Epithelial cell of prostate (primary cell): ENCODE data around the gene GPAT2.
"Not testable (repeated sequence)": the region's sequence is repeated elsewhere in the genome, so short reads cannot be mapped to it uniquely, and the experiment has no call there.

ENCODE experiments used
- DNase-seq: peaks from one replicate; pipeline ENCODE4 v3.0.0-alpha.2; 2011; ENCODE audit warnings: low read depth, low spot score
- H3K27ac ChIP-seq: fragments of 450-650 bp; 2 replicates; pipeline ENCODE4 v1.5.1; 2017; ENCODE audit warnings: mild to moderate bottlenecking

Gene GPAT2

GRCh38 chr2:96024336-96025193 lies 10.2 kb downstream of the GPAT2 start:
- DNase-seq, result no peak
- H3K27ac ChIP-seq, result no peak overlapping the region

DNA sequence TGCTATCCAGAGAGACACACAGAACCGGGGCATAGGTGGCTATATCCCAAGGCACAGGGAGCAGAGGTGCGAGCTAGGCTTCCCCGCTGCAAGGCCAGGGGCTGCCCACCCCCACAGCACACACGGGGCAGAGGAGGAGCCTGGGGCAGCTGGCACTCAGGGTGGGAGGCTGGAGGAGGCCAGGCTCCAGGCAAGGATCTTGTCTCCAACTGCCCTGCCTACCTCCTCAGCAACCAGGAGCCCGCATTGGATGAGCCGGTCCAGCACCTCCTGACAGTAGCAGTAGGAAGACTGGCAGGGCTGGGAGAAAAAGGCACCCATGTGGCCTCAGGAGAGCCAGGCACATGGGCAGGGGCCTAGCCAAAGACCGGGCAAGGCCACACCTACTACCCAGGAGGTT lies 11.0 kb downstream of the GPAT2 start:
- not testable (repeated sequence) for DNase-seq, H3K27ac ChIP-seq

DNA sequence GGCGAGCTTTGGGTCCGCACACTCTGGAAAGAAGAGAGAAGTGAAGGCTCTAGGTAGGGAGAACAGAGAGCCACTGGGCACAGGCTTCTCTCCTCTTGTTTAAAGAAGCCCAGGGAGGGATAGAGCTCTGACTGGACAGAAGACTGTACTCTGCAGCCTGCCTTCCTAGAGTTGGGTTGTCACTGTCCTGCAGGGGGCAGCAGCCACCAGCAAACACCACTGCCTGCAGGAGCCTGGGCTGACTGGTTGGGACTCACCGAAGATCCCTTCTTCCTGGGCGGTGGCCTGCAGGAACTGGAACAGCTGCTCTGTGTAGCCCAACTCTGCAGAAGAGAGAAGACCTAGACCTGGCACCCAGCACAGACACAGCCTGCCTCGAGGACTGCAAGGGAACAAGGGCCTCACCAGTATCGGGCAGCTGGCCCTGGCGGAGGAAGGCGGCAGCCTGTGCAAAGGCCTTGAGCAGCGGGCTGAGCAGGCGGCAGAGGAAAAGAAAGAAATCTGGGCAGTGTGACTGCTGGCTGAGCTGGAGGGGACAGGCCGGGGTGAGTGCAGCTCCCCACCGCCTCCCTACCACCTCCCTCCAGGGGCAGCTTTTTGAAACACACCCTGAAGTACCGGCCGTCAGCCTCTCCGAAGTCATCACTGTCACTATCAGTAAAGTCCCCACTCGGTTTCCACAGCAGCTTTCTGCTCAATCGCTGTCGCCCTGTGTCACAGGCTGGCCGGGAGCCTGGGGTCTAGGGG lies 11.8 kb downstream of the GPAT2 start:
- H3K27ac ChIP-seq, result not testable (repeated sequence)
- peak; percentile 20 for DNase-seq

- not testable (repeated sequence) for DNase-seq, H3K27ac ChIP-seq
These were observed 12.6 kb downstream of the GPAT2 start for GRCh38 chr2:96022126-96022525.

GRCh38 chr2:96021142-96021541 lies 13.6 kb downstream of the GPAT2 start:
- not testable (repeated sequence) for DNase-seq, H3K27ac ChIP-seq

DNA sequence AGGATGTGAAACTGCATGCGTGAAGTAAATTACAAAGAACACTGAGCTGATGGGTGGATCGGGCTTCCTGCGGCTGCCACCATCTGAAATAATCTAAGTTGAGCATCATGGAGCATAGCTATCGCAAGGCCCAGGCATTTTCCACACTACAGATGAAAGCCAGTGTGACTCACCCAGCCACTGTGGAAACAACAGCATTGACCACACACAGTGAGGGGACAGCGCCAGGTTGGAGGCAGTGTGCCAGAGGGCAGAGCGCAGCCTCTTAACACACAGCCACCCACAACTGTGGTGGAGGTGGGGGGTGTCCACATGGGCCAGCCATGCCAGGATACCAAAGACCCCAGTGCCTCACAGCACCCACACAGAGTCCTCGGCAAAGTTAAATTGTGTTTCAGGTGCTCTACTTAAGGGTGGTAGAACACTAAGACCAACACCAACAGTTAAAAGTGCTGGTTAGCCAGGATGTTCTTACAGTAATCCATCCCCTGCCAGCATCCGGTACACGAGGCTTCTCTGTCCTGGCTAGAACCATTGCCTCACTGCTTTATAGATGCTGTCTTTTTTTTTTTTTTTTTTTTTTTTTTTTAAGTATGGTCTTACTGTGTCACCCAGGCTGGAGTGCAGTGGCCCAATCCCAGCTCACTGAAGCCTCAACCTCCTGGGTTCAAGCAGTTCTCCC lies 14.7 kb downstream of the GPAT2 start:
- H3K27ac ChIP-seq, result not testable (repeated sequence)

GRCh38 chr2:96016321-96016720 lies 18.4 kb downstream of the GPAT2 start:
- H3K27ac ChIP-seq, DNase-seq: not testable (repeated sequence)

More for the DNA sequence above, 14.7 kb downstream of the GPAT2 start:
- DNase-seq, result not testable (repeated sequence)

DNA sequence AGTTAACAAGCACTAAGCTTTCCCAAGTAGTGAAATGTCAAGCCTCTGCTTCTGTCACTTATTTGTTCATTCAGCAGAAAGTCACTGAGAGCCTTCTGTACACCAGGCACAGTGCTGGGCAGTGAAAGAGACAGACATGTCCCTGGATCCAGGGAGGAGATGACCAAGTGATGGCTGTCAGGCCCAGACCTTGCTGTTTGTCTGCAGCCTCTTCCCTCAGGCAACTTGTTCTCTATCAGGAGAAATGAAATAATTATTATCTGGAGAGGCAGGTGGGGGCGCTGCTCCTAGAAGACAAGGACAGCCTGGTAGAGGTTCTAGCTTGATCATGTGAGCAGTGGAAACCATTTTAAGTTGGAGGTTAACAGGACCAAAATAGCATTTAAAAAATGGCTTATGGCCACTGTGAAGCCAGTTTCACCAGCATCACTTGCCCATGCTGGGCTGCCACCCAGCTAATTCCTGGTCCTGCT lies 21.9 kb downstream of the GPAT2 start:
- H3K27ac ChIP-seq, DNase-seq: not testable (repeated sequence)

DNA sequence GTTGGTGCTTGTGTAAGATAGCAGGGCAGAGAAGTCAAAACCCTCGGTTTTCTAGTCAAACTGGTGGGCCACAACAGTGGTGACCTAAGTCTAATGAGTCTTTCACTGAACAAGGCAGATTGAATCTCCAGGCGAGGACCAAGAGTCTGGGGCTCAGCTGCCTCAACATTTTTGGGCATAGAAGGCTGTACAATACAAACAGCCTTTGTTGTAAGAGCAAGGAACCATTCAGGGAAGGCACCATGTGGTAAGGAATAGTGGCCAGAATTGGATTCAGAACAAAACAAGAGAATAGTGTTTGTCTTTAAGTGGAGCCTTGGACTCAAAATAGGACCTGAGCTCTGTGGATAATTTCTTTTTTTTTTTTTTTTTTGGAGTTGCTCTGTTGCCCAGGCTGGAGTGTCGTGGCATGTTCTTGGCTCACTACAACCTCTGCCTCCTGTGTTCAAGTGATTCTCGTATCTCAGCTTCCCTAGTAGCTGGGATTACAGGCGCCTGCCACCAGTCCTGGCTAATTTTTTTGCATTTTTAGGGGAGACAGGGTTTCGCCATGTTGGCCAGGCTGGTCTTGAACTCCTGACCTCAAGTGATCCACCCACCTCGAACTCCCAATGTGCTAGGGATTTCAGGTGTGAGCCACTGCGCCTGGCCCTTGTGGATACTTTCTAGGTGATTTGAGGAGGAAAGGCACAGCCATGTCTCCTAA lies 22.5 kb downstream of the GPAT2 start:
- not testable (repeated sequence) for H3K27ac ChIP-seq, DNase-seq

- H3K27ac ChIP-seq, result not testable (repeated sequence)
- DNase-seq, result peak; percentile 24
These were observed 23.6 kb downstream of the GPAT2 start for GRCh38 chr2:96011129-96011455.

- peak overlapping the region; percentile 37 for H3K27ac ChIP-seq
- DNase-seq, result not testable (repeated sequence)
These were observed 24.2 kb downstream of the GPAT2 start for GRCh38 chr2:96010320-96011128.

DNA sequence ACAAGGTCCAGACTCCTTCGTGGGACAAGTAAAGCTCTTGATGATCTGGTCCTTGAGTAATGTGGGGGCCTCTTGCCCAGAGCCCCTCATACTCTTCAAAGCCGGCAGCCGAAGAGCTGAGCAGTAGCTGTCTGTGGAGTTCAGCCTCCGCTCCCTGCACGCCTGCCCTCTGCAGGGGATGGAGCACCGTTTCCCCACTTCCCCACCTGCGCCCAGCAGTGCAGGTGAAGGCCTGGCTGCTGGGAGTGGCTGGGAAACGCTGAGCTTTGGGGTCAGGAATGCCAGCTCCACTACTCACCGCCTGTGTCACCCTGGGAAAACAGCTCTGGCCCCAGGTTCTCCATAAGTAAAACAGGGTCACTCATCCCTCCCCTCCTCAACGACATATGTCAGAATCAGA lies 24.9 kb downstream of the GPAT2 start:
- not testable (repeated sequence) for DNase-seq

GRCh38 chr2:96008051-96008450 lies 26.7 kb downstream of the GPAT2 start:
- not testable (repeated sequence) for DNase-seq, H3K27ac ChIP-seq

More for the DNA sequence above, 24.9 kb downstream of the GPAT2 start:
- peak overlapping the region; percentile 37 for H3K27ac ChIP-seq

DNA sequence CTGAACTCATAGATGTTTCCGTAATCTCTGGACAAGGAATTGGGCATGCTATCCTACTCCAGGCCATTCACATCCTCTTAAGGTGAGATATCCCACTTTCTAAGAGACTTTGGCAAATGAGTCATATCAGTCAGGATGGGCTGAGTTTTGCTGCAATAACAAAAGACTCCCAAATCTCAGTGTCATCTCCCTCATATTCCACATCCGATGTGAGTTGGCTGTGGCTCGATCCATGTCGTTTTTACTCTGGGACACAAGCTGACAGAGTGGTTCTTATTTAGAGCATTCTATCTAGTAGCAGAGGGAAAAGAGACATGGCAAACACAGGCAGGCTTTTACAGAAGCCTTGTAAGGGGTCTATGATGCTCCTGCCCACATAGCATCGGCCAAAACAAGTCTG lies 28.5 kb downstream of the GPAT2 start:
- DNase-seq, H3K27ac ChIP-seq: not testable (repeated sequence)

- not testable (repeated sequence) for DNase-seq
- H3K27ac ChIP-seq, result peak overlapping the region; percentile 48
These were observed 42.0 kb downstream of the GPAT2 start for GRCh38 chr2:95992520-95993272.

GRCh38 chr2:95992102-95992501 lies 42.6 kb downstream of the GPAT2 start:
- peak overlapping the region; percentile 48 for H3K27ac ChIP-seq
- DNase-seq, result not testable (repeated sequence)

- DNase-seq, result not testable (repeated sequence)
- H3K27ac ChIP-seq, result peak within 1 kb of the TSS; percentile 57
These were observed 43.2 kb downstream of the GPAT2 start, which contains the start of gene ANKRD36C for GRCh38 chr2:95991351-95992094. Gene ANKRD36C (minus strand): TSS chr2:95991824. CDS start chr2:95991708, 116 bp downstream.

GRCh38 chr2:95990884-95991283 lies 43.8 kb downstream of the GPAT2 start:
- not testable (repeated sequence) for DNase-seq, H3K27ac ChIP-seq
